Heart right ventricle (tissue), 16 donors: Measurements from ENCODE around the gene IL20. TPM values are rescaled to one million over a fixed set of nuclear protein-coding genes. Genes with fewer than 3 reads are reported as not detected.

Experiments used
- ATAC-seq, 8 donors: fragments of 200-7000 bp; cut with Tn5 transposase; one replicate each; pipeline ENCODE4 v1.9.1; 2020; ENCODE audit warnings: mild to moderate bottlenecking in 8 of 8, moderate library complexity in 8 of 8, moderate number of reproducible peaks in 1 of 8
- DNase-seq, 2 donors: peaks; one replicate each; pipeline ENCODE4 v3.0.0-alpha.2; 2020
- H3K27ac ChIP-seq, 10 donors: fragments of 200-600 bp; sonication (generic) in 2 of 10; one replicate each; pipeline versions ENCODE4 v1.5.0 to v1.8.0; 2020 to 2022; ENCODE audit warnings: mild to moderate bottlenecking in 3 of 10
- H3K27me3 ChIP-seq, 7 donors: fragments of 200-600 bp; one replicate each; pipeline ENCODE4 v1.8.0; 2021 to 2022; ENCODE audit warnings: mild to moderate bottlenecking in 2 of 7
- H3K36me3 ChIP-seq, 9 donors: fragments of 200-600 bp; sonication (generic) in 1 of 9; one replicate each; pipeline versions ENCODE4 v1.5.0 to v1.8.0; 2020 to 2022; ENCODE audit warnings: mild to moderate bottlenecking in 2 of 9
- H3K4me1 ChIP-seq, 9 donors: fragments of 200-600 bp; sonication (generic) in 1 of 9; one replicate each; pipeline versions ENCODE4 v1.5.0 to v1.8.0; 2020 to 2022; ENCODE audit warnings: mild to moderate bottlenecking in 4 of 9
- H3K4me3 ChIP-seq, 10 donors: fragments of 200-600 bp; sonication (generic) in 2 of 10; one replicate each; pipeline versions ENCODE4 v1.5.0 to v1.8.0; 2020 to 2022; ENCODE audit warnings: mild to moderate bottlenecking in 7 of 10, moderate library complexity in 2 of 10
- H3K9me3 ChIP-seq, 11 donors: fragments of 200-600 bp in 10 of 11; sonication (generic) in 2 of 11; one replicate each; pipeline versions ENCODE4 v1.5.0 to v1.8.0; 2013 to 2022; ENCODE audit warnings: mild to moderate bottlenecking in 2 of 11, control low read depth in 1 of 11, moderate library complexity in 1 of 11
- WGBS, 2 donors: extraction: QIAGEN DNeasy Blood & Tissue Kit; methylation state at CpG; one replicate each; pipeline ENCODE4 v1.1.7; 2013; ENCODE audit warnings: inconsistent platforms in 1 of 2; 5-methylcytosine and 5-hydroxymethylcytosine counted together
- intact Hi-C, 10 donors: fragments of 100-400 bp; cut with DNase I; formaldehyde crosslinking; loops; one replicate each; pipeline versions ENCODE4 v1.11.1 to v1.14.2; 2022
- polyA plus RNA-seq, 2 donors: library from polyadenylated mRNA; stranded (reverse); fragments of 200-250 nt; gene quantifications; one replicate each; pipeline ENCODE4 v1.2.3, GENCODE V29; 2013
- total RNA-seq, 10 donors: library from RNA; stranded (reverse); fragmentation: NEBNext Ultra II Directional in 3 of 10; extraction: Animal tissue kit (Norgen Biotek cat#: 25700) in 3 of 10; gene quantifications; one replicate each; pipeline versions ENCODE4 v1.2.1 to v1.2.4, GENCODE V29; 2021 to 2023
- TF ChIP-seq, protein P1 (sequence below), 9 donors: fragments of 200-600 bp; sonication (generic) in 2 of 9; IDR thresholded peaks; one replicate each; pipeline versions ENCODE4 v1.5.0 to v1.8.0; 2021 to 2022; ENCODE audit warnings: antibody characterized with exemption in 9 of 9, mild to moderate bottlenecking in 5 of 9, moderate library complexity in 1 of 9
- donor health status: Arrhythmogenic right ventricular cardiomyopathy.
- donor health status: ischemic (EF 13 %, LVEDD 7.1; RV severe dilation, severe dysfunction).
- donor health status: healthy with polysubstance abuse.
- donor health status: DM: no; HTN: yes; CAD: no.
- donor health status: DM: no; HTN: no; CAD: no.
- donor health status: ischemic (EF 25% LVEDD 6.9; RV normal size, moderate dysfunction).
- donor health status: ischemic (EF 25% LVEDD 5.7; RV mildly dilated, moderate dysfunction).
- donor health status: healthy.
- donor health status: DM: yes; HTN: yes; CAD: no.
- donor health status: Ischemic cardiomyopathy.
- donor health status: ischemic (EF 35%, LVEDD 5.7; RV mildly dilated, moderate dysfunction).
- donor health status: nonischemic (EF 11% LVEDD 7.7; RV severe dilation, severe dysfunction).
- donor health status: DM: yes; HTN: yes; CAD: no.
- donor health status: PGD.
- donor health status: ischemic (EF 29% LVEDD 5.4; RV normal size, mild dysfunction).
- donor health status: nonischemic (EF 23%, LVEDD 6.1; RV moderate dilation, normal function).

IL20 gene
- total and polyA plus RNA-seq, 12 donors, result not detected

DNA sequence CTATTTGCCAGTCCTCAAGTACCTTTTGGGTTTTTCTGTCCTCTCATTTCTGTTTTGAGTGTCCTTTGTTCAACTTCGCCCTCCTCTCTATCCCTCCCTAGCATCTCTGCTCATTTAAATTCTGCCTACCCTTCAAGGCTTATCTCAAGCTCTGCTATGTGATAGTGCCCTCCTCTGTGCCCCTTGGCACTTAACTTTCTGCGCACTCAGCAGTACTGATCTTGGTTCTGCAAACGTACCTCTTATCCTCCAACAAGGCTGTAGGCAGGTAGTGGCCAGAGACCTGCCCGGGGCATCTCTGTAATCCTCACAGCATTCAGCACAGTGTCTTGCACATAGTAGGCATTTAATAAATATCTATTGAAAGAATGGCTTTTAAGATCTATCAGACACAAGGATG lies 5.3 kb upstream of the IL20 start:
- intact Hi-C loops, result loop anchor here in 2 of 10 donors (2.0 to 10.0 kb wide), 2 partner anchors 53 to 55 kb away; no protein-coding TSS in a partner anchor
- 90 to 91% methylated on average over 4 of the region's 4 CpGs for WGBS, 2 donors
- no peak for ATAC-seq
- no peak overlapping the region for H3K4me3 ChIP-seq
- peaks cover 0 to 24% (median 4%) of the 10 kb centered on the region in 7 donors for H3K27me3 ChIP-seq
- no peaks in the 10 kb centered on the region for H3K9me3 ChIP-seq
- TF ChIP-seq, protein P1, sequence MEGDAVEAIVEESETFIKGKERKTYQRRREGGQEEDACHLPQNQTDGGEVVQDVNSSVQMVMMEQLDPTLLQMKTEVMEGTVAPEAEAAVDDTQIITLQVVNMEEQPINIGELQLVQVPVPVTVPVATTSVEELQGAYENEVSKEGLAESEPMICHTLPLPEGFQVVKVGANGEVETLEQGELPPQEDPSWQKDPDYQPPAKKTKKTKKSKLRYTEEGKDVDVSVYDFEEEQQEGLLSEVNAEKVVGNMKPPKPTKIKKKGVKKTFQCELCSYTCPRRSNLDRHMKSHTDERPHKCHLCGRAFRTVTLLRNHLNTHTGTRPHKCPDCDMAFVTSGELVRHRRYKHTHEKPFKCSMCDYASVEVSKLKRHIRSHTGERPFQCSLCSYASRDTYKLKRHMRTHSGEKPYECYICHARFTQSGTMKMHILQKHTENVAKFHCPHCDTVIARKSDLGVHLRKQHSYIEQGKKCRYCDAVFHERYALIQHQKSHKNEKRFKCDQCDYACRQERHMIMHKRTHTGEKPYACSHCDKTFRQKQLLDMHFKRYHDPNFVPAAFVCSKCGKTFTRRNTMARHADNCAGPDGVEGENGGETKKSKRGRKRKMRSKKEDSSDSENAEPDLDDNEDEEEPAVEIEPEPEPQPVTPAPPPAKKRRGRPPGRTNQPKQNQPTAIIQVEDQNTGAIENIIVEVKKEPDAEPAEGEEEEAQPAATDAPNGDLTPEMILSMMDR (IDR thresholded peaks at IDR 0.05), result no peak
- peaks cover 0 to 16% (median 0%) of the 10 kb centered on the region in 9 donors for H3K4me1 ChIP-seq
- no peaks in the 10 kb centered on the region for H3K36me3 ChIP-seq
- DNase-seq, result no peak
- no peak overlapping the region for H3K27ac ChIP-seq

DNA sequence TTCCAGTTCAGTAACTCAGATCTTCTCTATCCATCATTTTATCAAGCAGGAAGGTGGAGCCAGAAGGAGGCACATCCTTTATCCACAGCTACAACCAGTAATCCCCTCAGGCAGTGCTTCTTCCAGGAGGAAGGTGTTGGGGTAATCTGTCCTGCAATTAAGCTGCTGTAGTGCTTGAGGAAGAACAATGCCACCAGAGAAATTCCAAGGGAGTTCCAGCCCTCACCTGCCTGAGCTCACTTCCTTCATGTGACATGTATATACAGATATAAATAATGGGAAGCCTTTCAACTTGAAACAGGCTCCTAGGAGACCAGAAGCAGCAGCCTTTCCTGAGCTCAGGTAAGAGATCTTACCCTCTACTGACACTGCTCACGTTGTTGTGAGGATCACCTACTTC lies 2.2 kb upstream of the IL20 start:
- Histone ChIP-seq H3K4me1 (peaks cover 0 to 18% (median 0%) of the 10 kb centered on the region in 9 donors), H3K36me3 (no peaks in the 10 kb centered on the region), H3K27me3 (peaks cover 0 to 24% (median 4%) of the 10 kb centered on the region in 7 donors), H3K4me3 (no peak overlapping the region), H3K27ac (no peak overlapping the region), H3K9me3 (no peaks in the 10 kb centered on the region)
- TF ChIP-seq, protein P1 (IDR thresholded peaks at IDR 0.05), result no peak
- WGBS, 2 donors, result 72 to 85% methylated on average over 1 of the region's 1 CpG
- no peak for DNase-seq
- ATAC-seq, result no peak
- intact Hi-C loops, result loop anchor here in 1 of 10 donors (10.0 kb wide), 1 partner anchor 58 kb away; no protein-coding TSS in a partner anchor

DNA sequence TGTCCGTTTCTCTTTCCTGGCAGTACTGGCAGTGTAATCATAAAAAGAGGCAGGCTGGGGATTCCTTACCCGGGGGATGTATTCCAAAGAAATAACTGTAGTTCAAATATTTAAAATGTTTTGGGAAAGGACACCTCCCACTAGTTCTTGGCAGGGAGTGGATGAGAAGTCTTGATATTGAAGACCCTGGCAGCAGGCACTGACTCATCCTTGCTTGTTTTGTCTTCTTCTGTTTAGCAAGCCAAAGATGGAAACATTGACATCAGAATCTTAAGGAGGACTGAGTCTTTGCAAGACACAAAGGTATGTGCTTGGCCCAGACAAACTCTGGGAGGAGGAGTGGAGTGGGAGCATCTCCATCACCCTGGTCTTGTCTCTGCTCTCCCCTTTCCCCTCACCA lies 639 bp downstream of the IL20 start:
- Histone ChIP-seq H3K36me3 (no peaks in the 10 kb centered on the region), H3K27me3 (peaks cover 0 to 12% (median 0%) of the 10 kb centered on the region in 7 donors), H3K9me3 (no peaks in the 10 kb centered on the region), H3K4me3 (no peak overlapping the region), H3K4me1 (peaks cover 0 to 7% (median 0%) of the 10 kb centered on the region in 9 donors), H3K27ac (no peak overlapping the region)
- 61 to 65% methylated on average over 2 of the region's 2 CpGs for WGBS, 2 donors
- ATAC-seq (no peak), DNase-seq (no peak)
- intact Hi-C loops, result loop anchor here in 4 of 10 donors (2.0 to 10.0 kb wide), 3 partner anchors 45 to 61 kb away; no protein-coding TSS in a partner anchor
- TF ChIP-seq, protein P1 (IDR thresholded peaks at IDR 0.05), result no peak

GRCh38 chr1:206867239-206867638 lies 1.8 kb downstream of the IL20 start:
- TF ChIP-seq, protein P1 (IDR thresholded peaks at IDR 0.05), result no peak
- ATAC-seq, result no peak
- Histone ChIP-seq H3K36me3 (no peaks in the 10 kb centered on the region), H3K9me3 (peaks cover 0 to 4% (median 0%) of the 10 kb centered on the region in 11 donors), H3K4me3 (no peak overlapping the region), H3K4me1 (peaks cover 0 to 7% (median 0%) of the 10 kb centered on the region in 9 donors), H3K27me3 (peaks cover 0 to 8% (median 0%) of the 10 kb centered on the region in 7 donors), H3K27ac (no peak overlapping the region)
- 93 to 97% methylated on average over 1 of the region's 1 CpG for WGBS, 2 donors
- intact Hi-C loops, result loop anchor here in 4 of 10 donors (2.0 to 10.0 kb wide), 3 partner anchors 44 to 62 kb away; no protein-coding TSS in a partner anchor
- DNase-seq, result no peak
